HG02610 (cell line): ENCODE data around the gene CSNK1G3.
A peak's percentile ranks its signal among the peaks of the same experiment; 100 is the strongest.

Experiments
- ATAC-seq: cut with Tn5 transposase; IDR thresholded peaks from one replicate; pipeline ENCODE4 v1.9.1; 2021; ENCODE audit warnings: mild to moderate bottlenecking, moderate library complexity; ENCODE audit not compliant: unreplicated experiment

CSNK1G3 gene

GRCh38 chr5:123512611-123513461 is 859 bp downstream of the CSNK1G3 start:
- ATAC-seq: peak; percentile 29

DNA sequence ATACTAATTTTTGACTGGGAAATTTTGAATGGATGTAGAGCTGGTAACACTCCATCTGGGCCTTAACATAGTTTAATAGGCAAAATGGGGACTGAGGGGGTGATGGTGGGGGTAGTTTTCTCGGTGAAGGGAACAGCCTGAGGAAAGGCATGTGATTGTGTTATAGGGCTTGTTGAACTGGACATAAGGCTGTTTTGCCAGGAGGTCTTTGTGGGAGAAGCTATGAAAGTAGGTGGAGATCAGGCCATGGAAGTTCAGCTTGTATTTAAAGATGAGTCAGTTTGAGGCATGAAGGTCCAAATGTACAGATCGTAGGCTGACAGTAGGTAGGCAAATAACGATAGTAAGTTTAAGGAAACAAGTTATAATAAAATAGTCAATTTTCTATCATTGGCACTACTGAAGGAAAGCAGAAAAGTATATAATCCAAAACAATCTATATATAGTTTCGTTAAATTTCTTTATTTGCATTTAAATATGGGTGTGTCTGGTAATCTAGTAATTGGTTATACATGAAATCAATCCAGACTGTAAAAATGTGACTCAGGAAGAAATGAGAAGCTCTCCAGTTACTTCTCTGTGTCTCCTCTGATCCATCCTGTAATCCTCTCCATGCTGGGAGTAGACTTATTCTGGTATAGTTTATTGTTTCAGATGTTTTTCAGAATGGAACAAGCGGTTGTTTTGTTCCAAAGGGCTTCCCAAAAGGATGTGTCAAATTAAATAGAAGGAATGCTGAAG is 2.8 kb downstream of the CSNK1G3 start:
- no peak for ATAC-seq

GRCh38 chr5:123515904-123516303 is 3.9 kb downstream of the CSNK1G3 start:
- ATAC-seq: no peak

- no peak for ATAC-seq
Measured at GRCh38 chr5:123517476-123517875, 5.5 kb downstream of the CSNK1G3 start.

DNA sequence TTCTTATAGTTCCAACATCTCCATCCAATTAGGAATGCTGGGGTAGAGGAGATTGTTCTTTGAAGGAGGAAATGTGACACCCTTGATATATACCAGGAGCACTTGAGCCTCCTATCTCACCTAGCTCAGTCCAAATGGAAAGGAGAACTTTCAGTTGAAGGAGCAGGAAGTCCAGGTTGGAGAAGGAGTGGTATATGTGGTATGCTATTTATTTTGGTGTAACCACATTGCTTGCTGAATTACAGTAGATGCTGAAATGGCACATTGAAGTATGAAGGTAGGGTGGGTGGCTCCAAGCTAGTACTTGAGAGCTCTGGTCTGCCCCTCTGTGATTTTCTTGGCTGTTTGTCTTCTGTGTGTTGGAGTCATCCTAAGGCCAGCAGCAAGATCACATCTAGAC is 6.1 kb downstream of the CSNK1G3 start:
- no peak for ATAC-seq

GRCh38 chr5:123520677-123521247 is 8.8 kb downstream of the CSNK1G3 start:
- peak; percentile 69 for ATAC-seq

DNA sequence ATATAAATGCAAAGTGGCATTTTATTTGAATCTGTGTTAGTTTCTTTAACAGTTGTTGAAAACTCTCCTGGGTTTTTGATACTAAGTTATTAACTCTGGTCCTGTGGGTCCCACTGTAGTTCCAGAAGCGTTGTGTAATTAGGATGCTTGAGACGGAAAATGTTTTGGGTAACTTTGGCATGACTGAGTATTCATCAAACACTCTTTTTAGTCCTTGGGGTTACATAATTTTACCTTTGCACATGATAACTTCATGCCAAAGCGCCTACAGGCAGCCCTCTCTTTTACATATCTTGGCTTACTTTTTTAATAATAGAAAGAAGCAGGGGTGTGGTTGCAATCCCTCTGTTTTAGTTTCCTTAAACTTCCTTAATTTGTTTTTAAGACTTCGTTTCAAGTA is 12.2 kb downstream of the CSNK1G3 start:
- no peak for ATAC-seq

DNA sequence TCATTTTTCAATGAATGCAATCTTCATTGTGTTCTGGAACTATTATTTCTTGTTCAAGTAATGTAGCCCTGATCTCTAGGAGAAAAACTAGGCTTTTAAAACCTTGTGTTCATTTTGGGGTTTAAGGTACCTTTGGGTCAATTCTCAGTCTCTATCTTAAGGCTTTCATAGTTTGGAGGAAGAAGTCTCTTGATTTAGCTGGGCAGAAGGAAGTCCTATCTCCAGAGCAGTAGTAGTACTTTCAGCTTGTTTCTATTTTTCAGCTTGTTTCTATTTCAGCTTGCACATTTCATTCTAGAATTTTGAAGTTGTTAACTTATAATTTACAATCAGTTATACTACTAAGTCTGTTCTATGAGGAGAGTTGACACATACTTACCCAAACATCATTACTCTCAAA is 15.2 kb downstream of the CSNK1G3 start:
- ATAC-seq: no peak

GRCh38 chr5:123528065-123528464 is 16.1 kb downstream of the CSNK1G3 start:
- no peak for ATAC-seq

GRCh38 chr5:123528878-123529277 is 16.9 kb downstream of the CSNK1G3 start:
- no peak for ATAC-seq

- no peak for ATAC-seq
Measured at GRCh38 chr5:123530728-123531127, 18.8 kb downstream of the CSNK1G3 start.

- no peak for ATAC-seq
Measured at GRCh38 chr5:123535648-123536047, 23.7 kb downstream of the CSNK1G3 start.

DNA sequence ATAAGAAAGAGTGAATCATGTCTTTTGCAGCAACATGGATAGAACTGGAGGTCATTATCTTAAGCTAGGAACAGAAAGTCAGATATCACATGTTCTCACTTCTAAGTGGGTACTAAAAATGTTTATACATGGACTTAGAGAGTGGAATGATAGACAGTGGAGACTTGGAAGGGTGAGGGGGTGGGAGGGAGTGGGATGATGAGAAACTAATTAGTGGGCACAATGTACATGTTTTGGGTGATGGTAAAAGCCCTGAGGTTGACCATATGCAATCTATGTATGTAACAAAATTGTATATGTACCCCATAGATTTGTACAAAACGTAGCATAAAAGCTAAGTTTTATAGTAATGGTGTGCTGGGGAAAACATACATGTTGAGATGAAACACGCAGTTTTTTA is 25.3 kb downstream of the CSNK1G3 start:
- ATAC-seq: no peak

DNA sequence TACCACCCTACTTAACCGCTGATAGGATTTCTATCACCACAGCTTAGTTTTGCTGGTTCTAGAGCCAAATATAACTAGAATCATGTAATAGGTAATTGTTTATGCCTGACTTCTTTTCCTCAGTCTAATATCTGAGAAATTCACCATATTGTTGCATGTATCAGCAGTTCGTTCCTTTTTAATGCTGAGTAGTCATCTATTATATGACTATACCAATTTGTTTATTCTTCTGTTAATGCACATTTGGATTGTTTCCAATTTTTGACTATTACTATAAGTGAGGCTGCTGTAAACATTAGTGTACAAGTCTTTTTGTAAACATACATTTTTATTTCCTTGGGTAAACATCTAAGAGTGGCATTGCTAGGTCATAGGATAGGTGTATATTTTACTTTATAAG is 25.9 kb downstream of the CSNK1G3 start:
- ATAC-seq: no peak

GRCh38 chr5:123538670-123539459 is 26.9 kb downstream of the CSNK1G3 start:
- no peak for ATAC-seq

- ATAC-seq: no peak
Measured at GRCh38 chr5:123540534-123540933, 28.6 kb downstream of the CSNK1G3 start.

- ATAC-seq: no peak
Measured at GRCh38 chr5:123543438-123543837, 31.5 kb downstream of the CSNK1G3 start.

DNA sequence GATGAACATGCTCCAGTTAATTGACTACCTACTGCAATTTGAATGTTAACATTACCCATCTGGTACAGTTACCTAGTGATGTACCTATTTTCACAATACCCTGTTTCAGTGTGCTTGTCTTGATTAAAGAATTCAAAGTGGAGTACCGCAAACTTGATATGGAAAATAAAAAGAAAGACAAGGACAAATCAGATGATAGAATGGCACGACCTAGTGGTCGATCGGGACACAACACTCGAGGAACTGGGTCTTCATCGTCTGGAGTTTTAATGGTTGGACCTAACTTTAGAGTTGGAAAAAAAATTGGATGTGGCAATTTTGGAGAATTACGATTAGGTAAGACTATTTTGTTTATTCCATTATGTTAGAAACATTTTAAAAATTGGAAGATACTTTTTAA is 33.5 kb downstream of the CSNK1G3 start:
- ATAC-seq: no peak

DNA sequence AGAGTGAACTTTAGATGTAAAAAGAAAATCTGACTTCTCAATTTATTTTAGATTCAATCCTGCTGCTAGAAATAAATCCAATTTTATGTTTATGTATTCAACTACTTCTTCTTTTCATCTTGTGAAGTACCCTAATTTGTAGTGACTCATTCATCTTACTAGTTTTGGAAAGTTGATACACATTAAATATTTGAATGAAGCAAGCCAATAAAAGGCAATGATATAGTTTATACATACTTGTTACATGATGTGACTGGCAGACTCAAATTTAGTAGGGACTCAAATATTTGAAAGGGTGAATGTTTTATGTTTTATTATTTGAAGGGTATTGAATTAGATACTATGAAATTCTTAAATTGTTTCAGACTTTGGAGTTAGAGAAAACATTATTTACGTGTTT is 34.7 kb downstream of the CSNK1G3 start:
- no peak for ATAC-seq

GRCh38 chr5:123549256-123549904 is 37.4 kb downstream of the CSNK1G3 start:
- peak; percentile 100 for ATAC-seq

- no peak for ATAC-seq
Measured at GRCh38 chr5:123554601-123555000, 42.6 kb downstream of the CSNK1G3 start.
